ENCODE data around the gene MPZL3. TPM values are rescaled to one million over a fixed set of nuclear protein-coding genes. Genes with fewer than 3 reads are reported as not detected.

Gene MPZL3
- polyA plus RNA-seq, 1 of the 3 experiments (the other 2 are of a cell fraction): 0.38 TPM

- H3K4me2 ChIP-seq: no peak overlapping the region
- H3K27me3 ChIP-seq (ENCODE audit: insufficient read depth): peaks cover 7% of the 10 kb centered on the region; the same call in 1 of the 2 replicates
- no peak overlapping the region for H3K27ac ChIP-seq (ENCODE audit: low read depth in 2 of 2, low read length in 1 of 2)
- H3K9me2 ChIP-seq: no peaks in the 10 kb centered on the region
- H3K9me3 ChIP-seq: no peaks in the 10 kb centered on the region
- H2AFZ ChIP-seq (ENCODE audit: low read depth): no peak overlapping the region
- DNase-seq: no peak
- H3K4me3 ChIP-seq (ENCODE audit: low read depth in 2 of 2, low read length in 1 of 2): no peak overlapping the region
- H3K9ac ChIP-seq: no peak overlapping the region
- ChIA-PET CTCF (no interaction called here), POLR2A (no interaction called here)
- 8% methylated on average over 1 of the region's 1 CpG for WGBS (ENCODE audit: low lambda C conversion rate)
- H3F3A ChIP-seq (replicated peaks; ENCODE audit: insufficient read depth): no peaks in the 10 kb centered on the region
- TF ChIP-seq MXI1 (IDR thresholded peaks at IDR 0.05; ENCODE audit: low read depth, low read length) (no peak), EZH2phosphoT487 (IDR thresholded peaks at IDR 0.05; ENCODE audit: borderline replicate concordance, low read depth) (no peak), POLR2AphosphoS5 (IDR thresholded peaks at IDR 0.05; ENCODE audit: low read depth, low read length) (no peak), FOXJ3 (CRISPR knock-in tag; IDR thresholded peaks at IDR 0.05) (no peak), FOSL2 (IDR thresholded peaks at IDR 0.05; ENCODE audit: borderline replicate concordance, low read depth) (no peak), EP300 (IDR thresholded peaks at IDR 0.05; ENCODE audit: borderline replicate concordance in 1 of 2, low read depth in 1 of 2, low read length in 1 of 2) (no peak), GABPA (IDR thresholded peaks at IDR 0.05; ENCODE audit: low read depth) (no peak), ZBTB33 (IDR thresholded peaks at IDR 0.05; ENCODE audit: borderline replicate concordance, low read depth) (no peak), TAF1 (IDR thresholded peaks at IDR 0.05; ENCODE audit: borderline replicate concordance, low read depth, low read length) (no peak), FOXM1 (IDR thresholded peaks at IDR 0.05; ENCODE audit: low read depth) (no peak), USF1 (IDR thresholded peaks at IDR 0.05; ENCODE audit: borderline replicate concordance, low read depth) (no peak), GATA2 (CRISPR knock-in tag; IDR thresholded peaks at IDR 0.05) (no peak), RFX5 (IDR thresholded peaks at IDR 0.05; ENCODE audit: low read length) (no peak)
- no peaks in the 10 kb centered on the region for H4K20me1 ChIP-seq (ENCODE audit: insufficient read depth)
- no peaks in the 10 kb centered on the region for H3K79me2 ChIP-seq (ENCODE audit: insufficient read depth)
- H3K4me1 ChIP-seq (ENCODE audit: control insufficient read depth in 1 of 2, insufficient read depth in 2 of 2, low read depth in 1 of 2, low read length in 1 of 2): no peaks in the 10 kb centered on the region
- no peaks in the 10 kb centered on the region for H3K36me3 ChIP-seq (replicated peaks in 1 of 2; ENCODE audit: control insufficient read depth in 1 of 2, insufficient read depth in 2 of 2, low read length in 1 of 2)
Observed at GRCh38 chr11:118241764-118242098, 10.4 kb downstream of the MPZL3 start.

- no peak for DNase-seq
- ChIA-PET POLR2A (no interaction called here), CTCF (no interaction called here)
- Histone ChIP-seq H3K4me1 (ENCODE audit: control insufficient read depth in 1 of 2, insufficient read depth in 2 of 2, low read depth in 1 of 2, low read length in 1 of 2) (no peaks in the 10 kb centered on the region), H3F3A (replicated peaks; ENCODE audit: insufficient read depth) (no peaks in the 10 kb centered on the region), H3K27ac (ENCODE audit: low read depth in 2 of 2, low read length in 1 of 2) (no peak overlapping the region), H3K9me2 (no peaks in the 10 kb centered on the region), H2AFZ (ENCODE audit: low read depth) (no peak overlapping the region), H3K9ac (no peak overlapping the region), H3K27me3 (ENCODE audit: insufficient read depth) (peaks cover 7% of the 10 kb centered on the region; the same call in 1 of the 2 replicates), H3K9me3 (no peaks in the 10 kb centered on the region), H3K36me3 (replicated peaks in 1 of 2; ENCODE audit: control insufficient read depth in 1 of 2, insufficient read depth in 2 of 2, low read length in 1 of 2) (no peaks in the 10 kb centered on the region), H3K79me2 (ENCODE audit: insufficient read depth) (no peaks in the 10 kb centered on the region), H4K20me1 (ENCODE audit: insufficient read depth) (no peaks in the 10 kb centered on the region), H3K4me2 (no peak overlapping the region), H3K4me3 (ENCODE audit: low read depth in 2 of 2, low read length in 1 of 2) (no peak overlapping the region)
- 19% methylated on average over 9 of the region's 9 CpGs for WGBS (ENCODE audit: low lambda C conversion rate)
- no peak for TF ChIP-seq MAX (IDR thresholded peaks at IDR 0.05; ENCODE audit: low read depth)
- no peak for TF ChIP-seq IRF3 (IDR thresholded peaks at IDR 0.05; ENCODE audit: low read depth, low read length)
- TF ChIP-seq EP300 (IDR thresholded peaks at IDR 0.05; ENCODE audit: borderline replicate concordance in 1 of 2, low read depth in 1 of 2, low read length in 1 of 2): no peak
- TF ChIP-seq RFX5 (IDR thresholded peaks at IDR 0.05; ENCODE audit: low read length): no peak
- TF ChIP-seq POLR2AphosphoS5 (IDR thresholded peaks at IDR 0.05; ENCODE audit: low read depth, low read length): no peak
- TF ChIP-seq MEF2A (IDR thresholded peaks at IDR 0.05; ENCODE audit: borderline replicate concordance, low read depth): no peak
- TF ChIP-seq FOXM1 (IDR thresholded peaks at IDR 0.05; ENCODE audit: low read depth): no peak
- no peak for TF ChIP-seq NRF1 (IDR thresholded peaks at IDR 0.05; ENCODE audit: low read depth, low read length)
- TF ChIP-seq YY1 (IDR thresholded peaks at IDR 0.05; ENCODE audit: low read depth): no peak
- TF ChIP-seq SMC3 (IDR thresholded peaks at IDR 0.05; ENCODE audit: low read depth, low read length): no peak
- no peak for TF ChIP-seq FOSL2 (IDR thresholded peaks at IDR 0.05; ENCODE audit: borderline replicate concordance, low read depth)
- TF ChIP-seq TCF12 (IDR thresholded peaks at IDR 0.05): no peak
Observed at GRCh38 chr11:118240999-118241763, 11.0 kb downstream of the MPZL3 start.

Measured in SK-N-SH (cell line).